Measurements from ENCODE around the gene SOCS7. TPM values are rescaled to one million over a fixed set of nuclear protein-coding genes. Genes with fewer than 3 reads are reported as not detected.

Gene SOCS7
- total and polyA plus RNA-seq, 10 of the 15 experiments (the other 5 are each of a cell fraction or from before 2014, with no cell fraction given), result 0.68 to 12.8 (median 7.3) TPM

- TF ChIP-seq ZNF592 (IDR thresholded peaks at IDR 0.05), result no peak
- TF ChIP-seq HDAC6 (IDR thresholded peaks at IDR 0.05; ENCODE audit: unreplicated experiment), result no peak
- TF ChIP-seq PKNOX1 (IDR thresholded peaks at IDR 0.05), result no peak
Observed at GRCh38 chr17:38351412-38352222, at the start of gene SOCS7 (continued).

GRCh38 chr17:38315497-38315896, 36.1 kb upstream of the SOCS7 start:
- intact Hi-C loops (cut with micrococcal nuclease; ENCODE audit: unreplicated experiment), result no loop called here
- ChIA-PET SMC1A (ENCODE audit: uncharacterized antibody, unreplicated experiment) (no interaction called here), CTCF (interaction anchor here (1.0 kb wide), 1 partner anchor 18 kb away, joined by 3 read pairs; no protein-coding TSS in a partner anchor), RAD21 (ENCODE audit: unreplicated experiment) (no interaction called here), POLR2A (no interaction called here)
- Histone ChIP-seq H4K20me1 (ENCODE audit: control insufficient read depth, insufficient read depth) (no peaks in the 10 kb centered on the region), H2AFZ (ENCODE audit: control insufficient read depth, low read depth, low read length) (no peak overlapping the region), H3K4me1 (ENCODE audit: control insufficient read depth, insufficient read depth, low read length) (no peaks in the 10 kb centered on the region), H3K27ac (ENCODE audit: control insufficient read depth, insufficient read depth) (no peak overlapping the region), H3K9me3 (replicated peaks; ENCODE audit: control insufficient read depth, insufficient read depth, low read length) (no peaks in the 10 kb centered on the region), H3K9ac (ENCODE audit: control insufficient read depth, insufficient read depth, low read length) (no peak overlapping the region), H3K4me3 (no peak overlapping the region), H3K4me2 (ENCODE audit: control insufficient read depth, insufficient read depth) (no peak overlapping the region), H3K79me2 (ENCODE audit: control insufficient read depth, insufficient read depth, low read length) (no peaks in the 10 kb centered on the region), H3K36me3 (ENCODE audit: control insufficient read depth in 2 of 2, insufficient read depth in 2 of 2, low read length in 1 of 2) (peaks cover 0 to 3% of the 10 kb centered on the region in 2 experiments; a peak in 3 of 4 replicates), H3K27me3 (replicated peaks in 1 of 2; ENCODE audit: control insufficient read depth in 2 of 2, insufficient read depth in 2 of 2, low read length in 1 of 2) (no peaks in the 10 kb centered on the region)
- DNase-seq (ENCODE audit: low read depth, low spot score) (no peak), ATAC-seq (no peak), FAIRE-seq (no peak)
- BruUV-seq (replicated peaks), result no TSS peak
- 67% methylated on average over 3 of the region's 3 CpGs for WGBS (ENCODE audit: insufficient coverage, insufficient replicate concordance, low lambda C conversion rate, missing lambda C conversion rate)
- in situ Hi-C loops (cut with MboI), result no loop called here
- TF ChIP-seq TARDBP (IDR thresholded peaks at IDR 0.05; ENCODE audit: borderline replicate concordance) (no peak), IKZF2 (IDR thresholded peaks at IDR 0.05) (no peak), REST (IDR thresholded peaks at IDR 0.05; ENCODE audit: low read depth, low read length) (no peak), ETV6 (conservative IDR thresholded peaks at IDR 0.05 in 1 of 2, IDR thresholded peaks at IDR 0.05 in 1 of 2; ENCODE audit: borderline replicate concordance in 1 of 2, low read depth in 1 of 2) (no peak), BCLAF1 (IDR thresholded peaks at IDR 0.05) (no peak)

Data from GM12878 (cell line).